ENCODE data around the gene CXXC1. TPM values are rescaled to one million over a fixed set of nuclear protein-coding genes. Genes with fewer than 3 reads are reported as not detected.
"Not testable (repeated sequence)": the region's sequence is repeated elsewhere in the genome, so short reads cannot be mapped to it uniquely, and the experiment has no call there.

The CXXC1 gene
- polyA plus RNA-seq (ENCODE audit: insufficient read length in 4 of 4) = 10 to 100 TPM; 65.2 to 93.7 (median 86.1) TPM

GRCh38 chr18:50287441-50288347 is at the start of gene CXXC1:
Gene CXXC1 (minus strand): TSS chr18:50287692. CDS start chr18:50287589, 103 bp downstream.
- peak; percentile 96 to 99 (median 98) for DNase-seq (ENCODE audit: low read depth in 4 of 4, low spot score in 2 of 4)

GRCh38 chr18:50334546-50335152 is 47.2 kb upstream of the CXXC1 start:
- no peak for DNase-seq (ENCODE audit: low read depth in 4 of 4, low spot score in 2 of 4)

- DNase-seq (ENCODE audit: low read depth in 4 of 4, low spot score in 2 of 4) = no peak
These were observed 44.2 kb upstream of the CXXC1 start for GRCh38 chr18:50331691-50332090.

GRCh38 chr18:50330176-50330575 is 42.7 kb upstream of the CXXC1 start:
- DNase-seq (ENCODE audit: low read depth in 4 of 4, low spot score in 2 of 4) = no peak

GRCh38 chr18:50327983-50328382 is 40.5 kb upstream of the CXXC1 start:
- DNase-seq (ENCODE audit: low read depth in 4 of 4, low spot score in 2 of 4) = no peak

GRCh38 chr18:50320719-50321118 is 33.2 kb upstream of the CXXC1 start:
- DNase-seq (ENCODE audit: low read depth in 4 of 4, low spot score in 2 of 4) = no peak

- no peak for DNase-seq (ENCODE audit: low read depth in 4 of 4, low spot score in 2 of 4)
These were observed 27.8 kb upstream of the CXXC1 start for GRCh38 chr18:50315100-50315871.

GRCh38 chr18:50313873-50314460 is 26.5 kb upstream of the CXXC1 start:
- no peak for DNase-seq (ENCODE audit: low read depth in 4 of 4, low spot score in 2 of 4)

- no peak for DNase-seq (ENCODE audit: low read depth in 4 of 4, low spot score in 2 of 4)
These were observed 25.6 kb upstream of the CXXC1 start for GRCh38 chr18:50313031-50313607.

- peak in 1 of 4 donors; percentile 31 for DNase-seq (ENCODE audit: low read depth in 4 of 4, low spot score in 2 of 4)
These were observed 25.0 kb upstream of the CXXC1 start for GRCh38 chr18:50312296-50313030.

- no peak for DNase-seq (ENCODE audit: low read depth in 4 of 4, low spot score in 2 of 4)
These were observed 24.2 kb upstream of the CXXC1 start for GRCh38 chr18:50311650-50312049.

- DNase-seq (ENCODE audit: low read depth in 4 of 4, low spot score in 2 of 4) = no peak
These were observed 22.6 kb upstream of the CXXC1 start for GRCh38 chr18:50310080-50310479.

- not testable (repeated sequence) for DNase-seq (ENCODE audit: low read depth in 4 of 4, low spot score in 2 of 4)
These were observed 21.4 kb upstream of the CXXC1 start for GRCh38 chr18:50308851-50309250.

- DNase-seq (ENCODE audit: low read depth in 4 of 4, low spot score in 2 of 4) = peak in 3 of 4 donors; percentile 57 to 88 (median 71)
These were observed 20.4 kb upstream of the CXXC1 start for GRCh38 chr18:50307738-50308470.

- no peak for DNase-seq (ENCODE audit: low read depth in 4 of 4, low spot score in 2 of 4)
These were observed 19.9 kb upstream of the CXXC1 start for GRCh38 chr18:50307400-50307737.

- no peak for DNase-seq (ENCODE audit: low read depth in 4 of 4, low spot score in 2 of 4)
These were observed 19.5 kb upstream of the CXXC1 start for GRCh38 chr18:50306944-50307343.

- no peak for DNase-seq (ENCODE audit: low read depth in 4 of 4, low spot score in 2 of 4)
These were observed 13.6 kb upstream of the CXXC1 start for GRCh38 chr18:50301074-50301473.

- DNase-seq (ENCODE audit: low read depth in 4 of 4, low spot score in 2 of 4) = no peak
These were observed 12.3 kb upstream of the CXXC1 start for GRCh38 chr18:50299626-50300388.
